Mesendoderm (in vitro differentiated cells): ENCODE results near the gene CPED1.

ENCODE experiments used
- DNase-seq: peaks from one replicate; pipeline ENCODE4 v3.0.0; 2013
- H2AK5ac ChIP-seq: 2 replicates; pipeline ENCODE4 v1.6.1; 2013; ENCODE audit warnings: low read length, inconsistent platforms
- H2BK120ac ChIP-seq: 2 replicates; pipeline ENCODE4 v1.6.1; 2013; ENCODE audit warnings: low read depth, mild to moderate bottlenecking, low read length, moderate library complexity, mixed read lengths
- H2BK15ac ChIP-seq: replicated peaks from 2 replicates; pipeline ENCODE4 v1.6.1; 2013; ENCODE audit warnings: low read depth, mild to moderate bottlenecking, moderate library complexity
- H2BK5ac ChIP-seq: 2 replicates; pipeline ENCODE4 v1.6.1; 2013; ENCODE audit warnings: low read length, inconsistent platforms
- H3K18ac ChIP-seq: 2 replicates; pipeline ENCODE4 v1.6.1; 2013; ENCODE audit warnings: mild to moderate bottlenecking, low read length, mixed read lengths
- H3K23ac ChIP-seq: one replicate; pipeline ENCODE4 v1.6.1; 2013; ENCODE audit warnings: low read length
- H3K27ac ChIP-seq: 2 replicates; pipeline ENCODE4 v1.5.1; 2013; ENCODE audit warnings: low read depth, mild to moderate bottlenecking, inconsistent platforms, low read length, moderate library complexity
- H3K27me3 ChIP-seq: 2 replicates; pipeline ENCODE4 v1.6.1; 2013; ENCODE audit warnings: low read length, control low read depth, mild to moderate bottlenecking, inconsistent platforms; ENCODE audit not compliant: insufficient read depth, poor library complexity
- H3K36me3 ChIP-seq: 2 replicates; pipeline ENCODE4 v1.6.1; 2013; ENCODE audit warnings: low read length, inconsistent platforms; ENCODE audit not compliant: control insufficient read depth, insufficient read depth
- H3K4ac ChIP-seq: one replicate; pipeline ENCODE4 v1.6.1; 2013; ENCODE audit warnings: low read depth, mild to moderate bottlenecking, low read length, moderate library complexity
- H3K4me1 ChIP-seq: 2 replicates; pipeline ENCODE4 v1.6.1; 2013; ENCODE audit warnings: low read depth, low read length, inconsistent platforms; ENCODE audit not compliant: control insufficient read depth
- H3K4me2 ChIP-seq: 2 replicates; pipeline ENCODE4 v1.6.1; 2013; ENCODE audit warnings: low read length
- H3K4me3 ChIP-seq: 2 replicates; pipeline ENCODE4 v1.5.1; 2013; ENCODE audit warnings: mild to moderate bottlenecking, low read length
- H3K56ac ChIP-seq: one replicate; pipeline ENCODE4 v1.6.1; 2013; ENCODE audit warnings: low read length
- H3K79me1 ChIP-seq: 2 replicates; pipeline ENCODE4 v1.6.1; 2013; ENCODE audit warnings: low read length, inconsistent platforms
- H3K79me2 ChIP-seq: 2 replicates; pipeline ENCODE4 v1.6.1; 2013; ENCODE audit warnings: mild to moderate bottlenecking, low read length; ENCODE audit not compliant: control insufficient read depth, insufficient read depth
- H3K9ac ChIP-seq: 2 replicates; pipeline ENCODE4 v1.6.1; 2013; ENCODE audit warnings: low read length, inconsistent platforms
- H4K5ac ChIP-seq: one replicate; pipeline ENCODE4 v1.6.1; 2013; ENCODE audit warnings: low read length
- H4K8ac ChIP-seq: one replicate; pipeline ENCODE4 v1.6.1; 2013; ENCODE audit warnings: low read depth, mild to moderate bottlenecking, control low read depth, low read length, moderate library complexity
- WGBS: extraction: QIAGEN DNeasy Blood & Tissue Kit; methylation state at CpG from one replicate; pipeline ENCODE4 v1.1.7; 2013; ENCODE audit warnings: low lambda C conversion rate, missing lambda C conversion rate; ENCODE audit not compliant: insufficient coverage; ENCODE audit errors: extremely low coverage; 5-methylcytosine and 5-hydroxymethylcytosine counted together

Gene CPED1

GRCh38 chr7:120991161-120991560 is 2.6 kb downstream of the CPED1 start:
- no peak overlapping the region for H3K23ac ChIP-seq
- no peaks in the 10 kb centered on the region for H3K79me2 ChIP-seq
- H3K4me3 ChIP-seq = no peak overlapping the region
- H3K27me3 ChIP-seq = peaks cover 2% of the 10 kb centered on the region
- H4K8ac ChIP-seq = no peak overlapping the region
- H3K79me1 ChIP-seq = no peaks in the 10 kb centered on the region
- no peaks in the 10 kb centered on the region for H3K36me3 ChIP-seq
- no peak overlapping the region for H4K5ac ChIP-seq
- no peak overlapping the region for H3K4ac ChIP-seq
- H3K18ac ChIP-seq = no peak overlapping the region
- WGBS = no CpG with 5 or more reads among the region's 1 CpG
- no peak overlapping the region for H3K9ac ChIP-seq
- no peak overlapping the region for H2BK120ac ChIP-seq
- no peak overlapping the region for H3K56ac ChIP-seq
- H3K4me1 ChIP-seq = peaks cover 2% of the 10 kb centered on the region
- no peak overlapping the region for H2BK15ac ChIP-seq
- H2AK5ac ChIP-seq = no peak overlapping the region
- no peak overlapping the region for H3K4me2 ChIP-seq
- H3K27ac ChIP-seq = no peak overlapping the region
- DNase-seq = no peak
- no peak overlapping the region for H2BK5ac ChIP-seq

- no peak overlapping the region for H3K27ac ChIP-seq
- no peak overlapping the region for H3K18ac ChIP-seq
- no peak overlapping the region for H3K4me3 ChIP-seq
- peaks cover 2% of the 10 kb centered on the region for H3K4me1 ChIP-seq
- H2AK5ac ChIP-seq = no peak overlapping the region
- H2BK15ac ChIP-seq = no peak overlapping the region
- no peak overlapping the region for H2BK5ac ChIP-seq
- H3K4me2 ChIP-seq = no peak overlapping the region
- H3K36me3 ChIP-seq = no peaks in the 10 kb centered on the region
- WGBS = no CpG with 5 or more reads among the region's 2 CpGs
- H3K23ac ChIP-seq = no peak overlapping the region
- H3K79me2 ChIP-seq = no peaks in the 10 kb centered on the region
- no peak overlapping the region for H4K5ac ChIP-seq
- H3K79me1 ChIP-seq = no peaks in the 10 kb centered on the region
- no peak overlapping the region for H3K56ac ChIP-seq
- no peak overlapping the region for H3K9ac ChIP-seq
- no peak overlapping the region for H3K4ac ChIP-seq
- no peak overlapping the region for H2BK120ac ChIP-seq
- no peak overlapping the region for H4K8ac ChIP-seq
- no peak for DNase-seq
- peaks cover 2% of the 10 kb centered on the region for H3K27me3 ChIP-seq
These were observed 3.1 kb downstream of the CPED1 start for GRCh38 chr7:120991581-120991980.

GRCh38 chr7:120992272-120992964 is 3.9 kb downstream of the CPED1 start:
- peaks cover 2% of the 10 kb centered on the region for H3K27me3 ChIP-seq
- H2BK5ac ChIP-seq = no peak overlapping the region
- H3K4me2 ChIP-seq = no peak overlapping the region
- H2BK120ac ChIP-seq = no peak overlapping the region
- no peak overlapping the region for H2BK15ac ChIP-seq
- H3K27ac ChIP-seq = no peak overlapping the region
- H4K5ac ChIP-seq = no peak overlapping the region
- H3K79me1 ChIP-seq = no peaks in the 10 kb centered on the region
- H3K79me2 ChIP-seq = no peaks in the 10 kb centered on the region
- H3K4me3 ChIP-seq = no peak overlapping the region
- no peak overlapping the region for H3K4ac ChIP-seq
- no peak overlapping the region for H2AK5ac ChIP-seq
- no peak overlapping the region for H3K18ac ChIP-seq
- no peak overlapping the region for H3K56ac ChIP-seq
- H3K4me1 ChIP-seq = peaks cover 2% of the 10 kb centered on the region
- H3K36me3 ChIP-seq = no peaks in the 10 kb centered on the region
- no peak overlapping the region for H4K8ac ChIP-seq
- no peak overlapping the region for H3K23ac ChIP-seq
- DNase-seq = no peak
- H3K9ac ChIP-seq = no peak overlapping the region

- no peak overlapping the region for H4K8ac ChIP-seq
- H3K27ac ChIP-seq = no peak overlapping the region
- H2BK15ac ChIP-seq = no peak overlapping the region
- H2BK5ac ChIP-seq = no peak overlapping the region
- no peak overlapping the region for H2BK120ac ChIP-seq
- H3K4me1 ChIP-seq = no peaks in the 10 kb centered on the region
- no peak overlapping the region for H2AK5ac ChIP-seq
- no peak overlapping the region for H3K4me3 ChIP-seq
- no peaks in the 10 kb centered on the region for H3K79me2 ChIP-seq
- H3K18ac ChIP-seq = no peak overlapping the region
- H3K36me3 ChIP-seq = no peaks in the 10 kb centered on the region
- H3K79me1 ChIP-seq = no peaks in the 10 kb centered on the region
- H3K56ac ChIP-seq = no peak overlapping the region
- H3K4ac ChIP-seq = no peak overlapping the region
- no peak for DNase-seq
- no peak overlapping the region for H4K5ac ChIP-seq
- H3K4me2 ChIP-seq = no peak overlapping the region
- H3K27me3 ChIP-seq = peaks cover 1% of the 10 kb centered on the region
- H3K9ac ChIP-seq = no peak overlapping the region
- no peak overlapping the region for H3K23ac ChIP-seq
These were observed 4.5 kb downstream of the CPED1 start for GRCh38 chr7:120992965-120993494.

- no peak overlapping the region for H3K4me3 ChIP-seq
- no peaks in the 10 kb centered on the region for H3K36me3 ChIP-seq
- WGBS = no CpG with 5 or more reads among the region's 5 CpGs
- H3K4ac ChIP-seq = no peak overlapping the region
- H3K56ac ChIP-seq = no peak overlapping the region
- H3K18ac ChIP-seq = no peak overlapping the region
- no peak overlapping the region for H4K5ac ChIP-seq
- no peak overlapping the region for H3K9ac ChIP-seq
- H2BK5ac ChIP-seq = no peak overlapping the region
- H3K4me2 ChIP-seq = no peak overlapping the region
- H3K27me3 ChIP-seq = no peaks in the 10 kb centered on the region
- H2AK5ac ChIP-seq = no peak overlapping the region
- H3K4me1 ChIP-seq = no peaks in the 10 kb centered on the region
- H4K8ac ChIP-seq = no peak overlapping the region
- no peak overlapping the region for H3K23ac ChIP-seq
- H3K79me1 ChIP-seq = no peaks in the 10 kb centered on the region
- no peak overlapping the region for H3K27ac ChIP-seq
- no peak overlapping the region for H2BK120ac ChIP-seq
- H2BK15ac ChIP-seq = no peak overlapping the region
- DNase-seq = no peak
- H3K79me2 ChIP-seq = no peaks in the 10 kb centered on the region
These were observed 5.2 kb downstream of the CPED1 start for GRCh38 chr7:120993553-120994191.
